Adrenal gland (tissue), 12 donors: ENCODE data around the gene IQCE. TPM values are rescaled to one million over a fixed set of nuclear protein-coding genes. Genes with fewer than 3 reads are reported as not detected.
"Not testable (repeated sequence)": the region's sequence is repeated elsewhere in the genome, so short reads cannot be mapped to it uniquely, and the experiment has no call there.

Experiments
- DNase-seq, 7 donors: peaks; one replicate each; pipeline ENCODE4 v3.0.0-alpha.2; 2019 to 2020
- H3K27ac ChIP-seq, 5 donors: fragments of 200-600 bp; sonication (generic) in 4 of 5; 1 replicate in 3 of 5; 2 replicates in 2 of 5; pipeline versions ENCODE4 v1.5.1 to v1.8.0; 2016 to 2020; ENCODE audit warnings: mild to moderate bottlenecking in 1 of 5
- H3K27me3 ChIP-seq: fragments of 200-600 bp; 2 replicates; pipeline ENCODE4 v1.8.0; 2021
- H3K36me3 ChIP-seq, 2 donors: fragments of 200-600 bp; replicated peaks in 1 of 2; 1 replicate in 1 of 2; 2 replicates in 1 of 2; pipeline versions ENCODE4 v1.5.1 to v1.8.0; 2018 to 2022
- H3K4me1 ChIP-seq, 2 donors: fragments of 200-600 bp; replicated peaks in 1 of 2; 1 replicate in 1 of 2; 2 replicates in 1 of 2; pipeline versions ENCODE4 v1.5.1 to v1.8.0; 2018 to 2021
- H3K4me3 ChIP-seq, 4 donors: fragments of 200-600 bp; sonication (generic) in 3 of 4; one replicate each; pipeline ENCODE4 v1.5.1; 2016 to 2018
- H3K9me3 ChIP-seq, 3 donors: fragments of 200-600 bp; sonication (generic) in 1 of 3; replicated peaks in 1 of 3; 1 replicate in 2 of 3; 2 replicates in 1 of 3; pipeline versions ENCODE4 v1.5.1 to v1.8.0; 2016 to 2021
- CTCF ChIP-seq, 6 experiments: fragments of 450-650 bp in 4 of 6; fragments of 200-600 bp in 2 of 6; sonication (generic) in 1 of 6; IDR thresholded peaks; 1 replicate in 5 of 6; 2 replicates in 1 of 6; pipeline versions ENCODE4 v1.5.1 to v1.8.0; 2016 to 2021; ENCODE audit warnings: antibody characterized with exemption in 6 of 6, mild to moderate bottlenecking in 2 of 6, moderate library complexity in 1 of 6
- POLR2A ChIP-seq, 2 donors: fragments of 450-650 bp; IDR thresholded peaks; one replicate each; pipeline ENCODE4 v1.6.1; 2017; ENCODE audit warnings: antibody characterized with exemption in 2 of 2, mild to moderate bottlenecking in 2 of 2, moderate library complexity in 1 of 2
- WGBS, 4 donors: extraction: QIAGEN DNeasy Blood & Tissue Kit in 2 of 4; methylation state at CpG; one replicate each; pipeline versions ENCODE4 v1.1.5 to v1.1.7; 2013 to 2017; 5-methylcytosine and 5-hydroxymethylcytosine counted together
- intact Hi-C, 2 donors: fragments of 100-400 bp; cut with DNase I; formaldehyde crosslinking; loops; one replicate each; pipeline versions ENCODE4 v1.14.1 to v1.15.0; 2022 to 2023
- polyA plus RNA-seq, 3 donors: library from polyadenylated mRNA; stranded (reverse); fragments of 200-250 nt in 2 of 3; fragments of 350-450 nt in 1 of 3; fragmentation: Illumina TruSeq in 1 of 3; extraction: RNeasy Lipid Tissue Mini Kit (QIAGEN cat#74804) in 1 of 3; gene quantifications; one replicate each; pipeline ENCODE4 v1.2.3, GENCODE V29; 2013 to 2014
- total RNA-seq, 9 donors: library from RNA; depleted of rRNA in 4 of 9; stranded (reverse); fragments of >200 nt in 4 of 9; fragments of 120-200 nt in 1 of 9; fragmentation: NEBNext Ultra II Directional in 1 of 9; extraction: Animal tissue kit (Norgen Biotek cat#: 25700) in 1 of 9; gene quantifications; one replicate each; pipeline versions ENCODE4 v1.1.0 to v1.2.4, GENCODE V29; 2013 to 2023
- donor health status: healthy with polysubstance abuse.
- donor health status: Bipolar disorder and iron deficiency.
- donor health status: DM: yes; HTN: yes; CAD: no.
- donor health status: DM: no; HTN: no; CAD: no.
- donor health status: DM: no; HTN: no; CAD: no.
- donor health status: DM: yes; HTN: yes; CAD: no.

The IQCE gene
- total and polyA plus RNA-seq, 12 donors, result 4.6 to 33.2 (median 13.8) TPM

- Histone ChIP-seq H3K9me3 (no peaks in the 10 kb centered on the region), H3K27me3 (no peaks in the 10 kb centered on the region), H3K27ac (peak overlapping the region in 4 of 5 donors; percentile 77 to 95 (median 82)), H3K4me3 (peak overlapping the region in 1 of 4 donors; percentile 3), H3K4me1 (peaks cover 38 to 46% of the 10 kb centered on the region in 2 donors), H3K36me3 (peaks cover 0 to 22% of the 10 kb centered on the region in 2 donors)
- TF ChIP-seq POLR2A (IDR thresholded peaks at IDR 0.05) (no peak), CTCF (IDR thresholded peaks at IDR 0.05) (no peak)
- intact Hi-C loops, result no loop called here
- peak in 3 of 7 donors; percentile 48 to 60 (median 51) for DNase-seq
- 45 to 77% (median 49%) methylated on average over 10 to 16 of the region's 16 CpGs for WGBS, 4 donors
These were observed 28.4 kb upstream of the IQCE start for GRCh38 chr7:2530071-2530987.

- H3K27me3 ChIP-seq, H3K4me3 ChIP-seq, H3K9me3 ChIP-seq, intact Hi-C loops: not testable (repeated sequence)
- Histone ChIP-seq H3K27ac (peak overlapping the region in 3 of 5 donors; percentile 77 to 95 (median 80)), H3K36me3 (peaks cover 0 to 13% of the 10 kb centered on the region in 2 donors), H3K4me1 (peaks cover 38 to 39% of the 10 kb centered on the region in 2 donors)
- 75 to 78% (median 76%) methylated on average over 14 to 43 of the region's 43 CpGs for WGBS, 4 donors
- DNase-seq, result peak in 1 of 7 donors; percentile 5
These were observed 27.6 kb upstream of the IQCE start for GRCh38 chr7:2530994-2531795.

- intact Hi-C loops, H3K36me3 ChIP-seq, H3K9me3 ChIP-seq, H3K27me3 ChIP-seq, H3K4me3 ChIP-seq, H3K27ac ChIP-seq: not testable (repeated sequence)
- 43 to 61% (median 50%) methylated on average over 6 to 17 of the region's 17 CpGs; no CpG with 5 or more reads in 1 of the 4 donors for WGBS, 4 donors
- peaks cover 38 to 39% of the 10 kb centered on the region in 2 donors for H3K4me1 ChIP-seq
- DNase-seq, result peak in 1 of 7 donors; percentile 14
These were observed 27.0 kb upstream of the IQCE start for GRCh38 chr7:2531796-2532110.

- H3K4me1 ChIP-seq, result peaks cover 36 to 37% of the 10 kb centered on the region in 2 donors
- intact Hi-C loops, H3K27ac ChIP-seq, H3K36me3 ChIP-seq, H3K27me3 ChIP-seq, H3K4me3 ChIP-seq, H3K9me3 ChIP-seq: not testable (repeated sequence)
- DNase-seq, result peak in 1 of 7 donors; percentile 7
- 84 to 89% (median 87%) methylated on average over 3 to 11 of the region's 15 CpGs for WGBS, 4 donors
These were observed 26.5 kb upstream of the IQCE start for GRCh38 chr7:2532199-2532772.

GRCh38 chr7:2532816-2533215, 26.0 kb upstream of the IQCE start:
- intact Hi-C loops, H3K27ac ChIP-seq, H3K9me3 ChIP-seq, H3K27me3 ChIP-seq, H3K4me3 ChIP-seq, H3K36me3 ChIP-seq: not testable (repeated sequence)
- peak in 1 of 7 donors; percentile 8 for DNase-seq
- peaks cover 30 to 32% of the 10 kb centered on the region in 2 donors for H3K4me1 ChIP-seq
- 93 to 100% (median 96%) methylated on average over 4 to 5 of the region's 8 CpGs; no CpG with 5 or more reads in 1 of the 4 donors for WGBS, 4 donors

- not testable (repeated sequence) for H3K4me3 ChIP-seq
- 13 to 71% (median 49%) methylated on average over 2 to 5 of the region's 8 CpGs for WGBS, 4 donors
These were observed 25.2 kb upstream of the IQCE start for GRCh38 chr7:2533566-2533965.

GRCh38 chr7:2534214-2534613, 24.6 kb upstream of the IQCE start:
- DNase-seq, H3K4me3 ChIP-seq, H3K9me3 ChIP-seq, intact Hi-C loops, H3K27ac ChIP-seq, H3K27me3 ChIP-seq: not testable (repeated sequence)
- Histone ChIP-seq H3K36me3 (peaks cover 0 to 16% of the 10 kb centered on the region in 2 donors), H3K4me1 (peaks cover 16 to 18% of the 10 kb centered on the region in 2 donors)
- 93 to 96% methylated on average over 5 to 22 of the region's 34 CpGs; no CpG with 5 or more reads in 2 of the 4 donors for WGBS, 4 donors

More at GRCh38 chr7:2533566-2533965, 25.2 kb upstream of the IQCE start:
- DNase-seq, H3K36me3 ChIP-seq, H3K27ac ChIP-seq, H3K9me3 ChIP-seq, intact Hi-C loops, H3K27me3 ChIP-seq: not testable (repeated sequence)
- H3K4me1 ChIP-seq, result peaks cover 23 to 25% of the 10 kb centered on the region in 2 donors

- H3K9me3 ChIP-seq, H3K27ac ChIP-seq, H3K4me1 ChIP-seq, H3K4me3 ChIP-seq, H3K27me3 ChIP-seq, intact Hi-C loops: not testable (repeated sequence)
- 60 to 75% (median 72%) methylated on average over 8 to 18 of the region's 19 CpGs for WGBS, 4 donors
- H3K36me3 ChIP-seq, result peaks cover 0 to 32% of the 10 kb centered on the region in 2 donors
- peak in 4 of 7 donors; percentile 4 to 88 (median 32) for DNase-seq
These were observed 22.7 kb upstream of the IQCE start for GRCh38 chr7:2535872-2536627.
